ENCODE results near the gene DCHS1. TPM values are rescaled to one million over a fixed set of nuclear protein-coding genes. Genes with fewer than 3 reads are reported as not detected.

Gene DCHS1
- polyA plus RNA-seq, 2 of the 4 experiments (the other 2 are of a cell fraction) = 0.06 TPM

- TF ChIP-seq BHLHE40 (IDR thresholded peaks at IDR 0.05; ENCODE audit: low read depth, low read length) (no peak), MYC (IDR thresholded peaks at IDR 0.05; ENCODE audit: borderline replicate concordance, low read length) (no peak), USF2 (IDR thresholded peaks at IDR 0.05) (no peak), JUNB (IDR thresholded peaks at IDR 0.05) (no peak), EHMT2 (IDR thresholded peaks at IDR 0.05; ENCODE audit: low read depth) (no peak), PHF8 (IDR thresholded peaks at IDR 0.05; ENCODE audit: borderline replicate concordance, low read depth) (no peak), ZC3H11A (IDR thresholded peaks at IDR 0.05) (no peak), GATA3 (IDR thresholded peaks at IDR 0.05; ENCODE audit: borderline replicate concordance) (no peak), TFCP2L1 (CRISPR knock-in tag; IDR thresholded peaks at IDR 0.05) (no peak), SREBF2 (IDR thresholded peaks at IDR 0.05) (no peak), ATOH8 (CRISPR knock-in tag; IDR thresholded peaks at IDR 0.05; ENCODE audit: low read depth) (no peak), POLR2A (IDR thresholded peaks at IDR 0.05; ENCODE audit: low read length) (no peak), ELK1 (IDR thresholded peaks at IDR 0.05; ENCODE audit: low read depth, low read length) (no peak), CHD2 (IDR thresholded peaks at IDR 0.05; ENCODE audit: low read length, partially characterized antibody) (no peak), TP53 (CRISPR knock-in tag; IDR thresholded peaks at IDR 0.05) (no peak), POLR2AphosphoS2 (conservative IDR thresholded peaks at IDR 0.05; ENCODE audit: low read length) (no peak), PBX3 (IDR thresholded peaks at IDR 0.05) (no peak), FOXS1 (CRISPR knock-in tag; IDR thresholded peaks at IDR 0.05) (no peak), RARB (CRISPR knock-in tag; IDR thresholded peaks at IDR 0.05) (no peak)
- no peak overlapping the region for H3K27ac ChIP-seq
- ChIA-PET CTCF (interaction anchor here (0.7 to 1.6 kb wide), 3 partner anchors 14 to 302 kb away, joined by 3 to 7 read pairs (median 5); no protein-coding TSS in a partner anchor), POLR2A (no interaction called here)
- peak overlapping the region; percentile 83; the same call in 1 of the 3 replicates for H3K4me3 ChIP-seq
- WGBS (ENCODE audit: missing lambda C conversion rate) = 71% methylated on average over 1 of the region's 1 CpG
- FAIRE-seq = no peak
- ATAC-seq = no peak
- DNase-seq (ENCODE audit: low read depth in 1 of 2, low spot score in 1 of 2) = no peak
- peaks cover 11% of the 10 kb centered on the region; the same call in 2 of the 3 replicates for H3K4me1 ChIP-seq
- peak overlapping the region; percentile 78 for H3K4me2 ChIP-seq
- H3K9me3 ChIP-seq = no peaks in the 10 kb centered on the region
These were observed 25.9 kb upstream of the DCHS1 start for GRCh38 chr11:6681505-6681904.

GRCh38 chr11:6677018-6677417 lies 21.4 kb upstream of the DCHS1 start:
- DNase-seq (ENCODE audit: low read depth in 1 of 2, low spot score in 1 of 2) (no peak), FAIRE-seq (no peak), ATAC-seq (no peak)
- TF ChIP-seq CHD4 (IDR thresholded peaks at IDR 0.05; ENCODE audit: borderline replicate concordance) (no peak), HEYL (CRISPR knock-in tag; IDR thresholded peaks at IDR 0.05) (no peak), RFX5 (IDR thresholded peaks at IDR 0.05) (no peak), MYC (IDR thresholded peaks at IDR 0.05; ENCODE audit: borderline replicate concordance, low read length) (no peak), GATA3 (IDR thresholded peaks at IDR 0.05; ENCODE audit: borderline replicate concordance) (no peak)
- Histone ChIP-seq H3K4me2 (no peak overlapping the region), H3K4me3 (no peak overlapping the region), H3K27ac (no peak overlapping the region), H3K9me3 (no peaks in the 10 kb centered on the region), H3K4me1 (peaks cover 7% of the 10 kb centered on the region; the same call in 2 of the 3 replicates)
- ChIA-PET POLR2A (no interaction called here), CTCF (interaction anchor here (0.6 kb wide), 1 partner anchor 33 kb away, joined by 3 read pairs; no protein-coding TSS in a partner anchor)
- WGBS (ENCODE audit: missing lambda C conversion rate) = 66% methylated on average over 3 of the region's 3 CpGs

GRCh38 chr11:6674862-6675261 lies 19.3 kb upstream of the DCHS1 start:
- POLR2A ChIA-PET = no interaction called here
- ATAC-seq = no peak
- no peak overlapping the region for H3K4me2 ChIP-seq
- H3K27ac ChIP-seq = no peak overlapping the region
- no peaks in the 10 kb centered on the region for H3K4me1 ChIP-seq
- H3K4me3 ChIP-seq = no peak overlapping the region
- no peak for DNase-seq (ENCODE audit: low read depth in 1 of 2, low spot score in 1 of 2)
- 73% methylated on average over 4 of the region's 4 CpGs for WGBS (ENCODE audit: missing lambda C conversion rate)
- no peaks in the 10 kb centered on the region for H3K9me3 ChIP-seq
- TF ChIP-seq MAZ (IDR thresholded peaks at IDR 0.05; ENCODE audit: borderline replicate concordance, low read depth, low read length) = no peak
- no peak for TF ChIP-seq MYC (IDR thresholded peaks at IDR 0.05; ENCODE audit: borderline replicate concordance, low read length)
- TF ChIP-seq SREBF2 (IDR thresholded peaks at IDR 0.05) = no peak
- no peak for TF ChIP-seq ELK1 (IDR thresholded peaks at IDR 0.05; ENCODE audit: low read depth, low read length)
- TF ChIP-seq EP300 (IDR thresholded peaks at IDR 0.05) = no peak
- TF ChIP-seq HEYL (CRISPR knock-in tag; IDR thresholded peaks at IDR 0.05) = no peak
- no peak for TF ChIP-seq RARB (CRISPR knock-in tag; IDR thresholded peaks at IDR 0.05)
- TF ChIP-seq ZSCAN20 (CRISPR knock-in tag; IDR thresholded peaks at IDR 0.05) = no peak
- no peak for TF ChIP-seq SMC3 (IDR thresholded peaks at IDR 0.05)
- CTCF ChIA-PET = no interaction called here
- no peak for FAIRE-seq

All from A549 (cell line).